ENCODE data around the gene NUTM2G.
"Not testable (repeated sequence)": the region's sequence is repeated elsewhere in the genome, so short reads cannot be mapped to it uniquely, and the experiment has no call there.

NUTM2G gene

DNA sequence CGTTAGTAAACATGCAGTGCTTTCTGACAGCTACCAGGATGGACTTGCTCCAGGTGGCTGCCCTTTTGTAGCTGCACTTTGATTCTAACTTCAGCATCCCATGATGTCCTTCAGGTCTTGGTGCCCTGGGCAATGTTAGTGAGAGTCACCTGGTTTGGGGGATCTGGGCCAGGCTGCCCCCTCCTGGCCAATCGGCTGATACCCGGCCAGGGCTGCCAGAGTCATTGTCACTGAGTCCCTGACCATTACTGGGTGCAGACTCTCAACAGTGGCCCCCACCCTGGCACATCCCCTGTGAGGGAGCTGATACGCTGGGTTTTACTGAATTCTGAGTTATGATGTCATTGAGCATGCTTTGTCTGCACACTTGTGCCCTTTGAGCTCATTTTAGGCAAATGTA, 13.5 kb downstream of the NUTM2G start:
- not testable (repeated sequence) for DNase-seq

DNA sequence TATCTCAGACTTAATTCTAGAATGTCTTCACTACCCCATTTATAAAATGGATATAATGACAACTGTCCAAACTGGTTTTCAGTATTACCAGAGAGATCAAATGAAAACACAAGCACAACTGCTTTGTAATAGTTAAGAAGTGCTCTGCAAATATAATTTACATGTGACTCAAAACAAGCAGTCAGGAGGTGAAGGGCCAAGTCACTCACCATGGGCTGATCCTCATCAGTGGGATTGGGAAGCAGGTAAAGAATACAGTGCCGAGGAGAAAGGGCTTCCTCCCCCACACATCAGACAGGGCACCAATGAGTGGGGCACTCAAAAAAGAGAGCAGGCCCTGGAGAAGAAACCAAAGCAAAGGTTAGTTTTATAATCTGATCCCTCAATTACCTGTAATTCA, 20.7 kb downstream of the NUTM2G start:
- DNase-seq, result not testable (repeated sequence)

DNA sequence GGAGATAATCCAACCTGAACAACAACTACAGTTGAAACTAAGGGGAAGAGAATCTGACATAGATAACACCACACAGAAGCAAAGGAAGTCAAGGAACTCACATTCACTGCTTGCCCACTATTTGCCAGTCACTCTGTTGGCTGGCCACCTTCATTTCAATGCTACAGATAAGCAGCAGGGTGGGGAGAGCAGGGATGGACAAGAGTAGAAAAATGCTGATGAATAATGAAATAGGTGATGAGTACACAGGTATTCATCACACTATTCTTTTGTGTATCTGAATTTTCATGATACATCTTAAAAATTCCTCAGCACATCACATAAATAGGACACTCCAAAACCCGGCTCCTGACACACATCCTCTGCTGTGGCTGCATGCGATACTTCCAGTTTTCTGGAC, 21.9 kb downstream of the NUTM2G start:
- DNase-seq, result not testable (repeated sequence)

DNA sequence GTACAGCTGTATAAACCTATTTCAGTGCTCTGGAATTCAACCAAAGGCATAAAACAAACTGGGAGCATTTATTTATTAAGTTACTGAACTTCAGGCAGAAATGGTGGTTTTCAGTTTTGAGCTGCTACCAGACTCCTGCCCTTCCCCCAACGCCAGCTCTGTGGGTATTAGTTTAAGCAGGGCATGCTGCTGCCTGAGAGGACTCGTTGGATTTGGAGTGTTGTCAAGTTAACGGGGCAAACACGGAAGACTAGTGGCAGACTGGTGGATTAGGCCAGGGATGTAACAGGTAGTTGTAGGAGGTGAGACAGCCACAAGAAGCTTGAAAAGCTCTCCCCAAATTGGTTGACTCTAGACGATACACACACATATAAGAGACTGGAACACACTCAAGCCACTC, 38.9 kb downstream of the NUTM2G start:
- not testable (repeated sequence) for DNase-seq

DNA sequence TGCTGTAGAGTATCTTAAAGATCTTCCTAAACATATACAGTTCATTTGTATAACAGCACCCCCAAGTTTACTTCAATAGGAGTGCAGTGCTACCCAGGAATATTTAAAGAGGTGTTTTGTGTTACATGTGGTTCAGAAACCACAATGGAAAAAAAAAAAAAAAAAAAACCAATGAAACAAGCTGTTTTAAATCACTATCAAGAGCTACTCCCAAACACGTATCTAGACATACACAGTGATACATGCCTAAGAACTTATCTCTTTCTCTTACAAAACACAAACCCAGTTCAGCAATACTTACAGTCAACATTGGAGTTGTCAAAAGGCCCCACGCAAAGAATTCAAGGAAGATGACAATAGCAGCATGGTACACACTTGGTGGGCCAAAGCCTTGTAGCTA, 43.9 kb downstream of the NUTM2G start:
- not testable (repeated sequence) for DNase-seq

DNA sequence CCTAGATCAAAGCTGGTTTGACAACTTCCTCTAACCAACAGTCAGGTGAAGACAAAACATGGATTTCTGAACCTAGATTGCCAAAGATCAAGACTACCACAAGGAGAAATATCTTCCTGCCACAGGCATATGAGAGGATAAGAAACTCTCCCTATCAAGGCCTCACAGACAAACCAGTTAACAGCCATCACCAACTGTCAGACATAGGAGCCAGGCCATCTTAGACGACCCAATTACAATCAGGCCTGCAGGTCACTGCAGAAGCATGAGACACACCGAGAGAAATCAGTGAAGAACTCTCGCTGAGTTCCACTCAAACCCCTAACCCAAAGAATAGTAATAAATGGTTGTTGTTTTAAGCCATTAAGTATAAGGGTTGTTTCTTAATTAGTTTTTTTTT, 45.4 kb downstream of the NUTM2G start:
- not testable (repeated sequence) for DNase-seq

DNA sequence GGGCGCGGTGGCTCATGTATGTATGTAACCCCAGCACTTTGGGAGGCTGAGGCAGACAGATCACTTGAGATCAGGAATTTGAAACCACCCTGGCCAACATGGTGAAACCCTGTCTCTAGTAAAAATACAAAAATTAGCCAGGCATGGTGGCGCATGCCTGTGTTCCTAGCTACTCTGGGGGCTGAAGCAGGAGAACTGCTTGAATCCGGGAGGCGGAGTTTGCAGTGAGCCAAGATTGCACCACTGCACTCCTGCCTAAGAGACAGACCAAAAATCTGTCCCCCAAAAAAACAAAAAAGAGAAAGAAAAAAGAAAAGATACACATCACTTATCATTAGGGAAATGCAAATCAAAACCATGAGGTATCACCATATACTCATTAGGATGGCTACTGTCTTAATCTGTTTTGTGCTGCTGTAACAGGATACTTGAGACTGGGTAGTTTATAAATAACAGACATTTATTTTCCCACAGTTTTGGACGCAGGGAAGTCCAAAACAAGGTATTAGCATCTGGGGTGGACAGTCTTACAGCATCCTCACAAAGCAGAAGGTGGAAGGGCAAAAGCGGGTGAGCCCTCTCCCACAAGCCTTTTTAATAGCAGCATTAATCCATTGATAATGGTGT, 55.0 kb downstream of the NUTM2G start:
- not testable (repeated sequence) for DNase-seq

DNA sequence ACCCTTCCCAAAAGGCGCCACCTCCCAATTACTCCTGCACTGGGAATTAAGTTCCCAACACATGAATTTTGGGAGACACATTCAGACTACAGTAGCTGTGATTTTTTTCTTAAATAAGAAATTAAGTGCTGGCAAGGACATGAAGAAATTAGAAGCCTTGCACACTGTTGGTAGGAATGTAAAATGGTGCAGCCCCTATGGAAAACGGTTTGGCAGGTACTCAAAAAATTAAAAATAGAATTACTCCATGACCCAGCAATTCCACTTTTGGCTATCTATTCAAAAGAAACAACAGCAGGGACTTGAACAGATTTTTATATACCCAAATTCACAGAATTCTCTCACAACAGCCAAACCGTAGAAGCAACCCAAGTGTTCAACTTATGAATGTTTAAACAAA, 55.5 kb downstream of the NUTM2G start:
- DNase-seq, result not testable (repeated sequence)

DNA sequence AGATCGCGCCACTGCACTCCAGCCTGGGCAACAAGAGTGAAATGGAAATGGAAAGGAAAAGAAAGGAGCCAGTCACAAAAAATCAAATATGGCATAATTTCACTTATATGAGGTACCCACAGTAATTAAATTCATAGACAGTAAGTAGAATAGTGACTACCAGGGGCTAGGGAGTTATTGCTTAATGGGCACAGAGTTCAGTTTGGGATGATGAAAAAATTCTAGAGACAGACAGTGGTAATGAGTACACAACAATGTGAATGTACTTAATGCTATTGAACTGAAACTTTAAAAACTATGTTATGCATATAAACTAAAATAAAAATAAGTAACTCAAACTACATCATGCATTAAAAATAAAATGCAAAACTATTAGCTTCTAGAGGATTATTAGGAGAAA, 56.2 kb downstream of the NUTM2G start:
- DNase-seq, result not testable (repeated sequence)

Measured in midbrain (tissue), 1 donor.